ENCODE results near the gene SSTR3.
"Not testable (repeated sequence)": the region's sequence is repeated elsewhere in the genome, so short reads cannot be mapped to it uniquely, and the experiment has no call there.

The SSTR3 gene

GRCh38 chr22:37233751-37234631 is 21.7 kb upstream of the SSTR3 start:
- Histone ChIP-seq H3K9me3 (no peaks in the 10 kb centered on the region), H3K27me3 (no peaks in the 10 kb centered on the region), H3K4me1 (no peaks in the 10 kb centered on the region), H3K4me3 (ENCODE audit: low read depth, low read length) (no peak overlapping the region), H3K36me3 (no peaks in the 10 kb centered on the region)
- TF ChIP-seq CTCF (IDR thresholded peaks at IDR 0.05; ENCODE audit: low read depth, low read length): no peak
- no peak for DNase-seq

- not testable (repeated sequence) for H3K36me3 ChIP-seq; H3K9me3 ChIP-seq; DNase-seq; H3K27me3 ChIP-seq; H3K4me1 ChIP-seq; H3K4me3 ChIP-seq (ENCODE audit: low read depth, low read length)
Measured at GRCh38 chr22:37233371-37233750, 21.1 kb upstream of the SSTR3 start.

DNA sequence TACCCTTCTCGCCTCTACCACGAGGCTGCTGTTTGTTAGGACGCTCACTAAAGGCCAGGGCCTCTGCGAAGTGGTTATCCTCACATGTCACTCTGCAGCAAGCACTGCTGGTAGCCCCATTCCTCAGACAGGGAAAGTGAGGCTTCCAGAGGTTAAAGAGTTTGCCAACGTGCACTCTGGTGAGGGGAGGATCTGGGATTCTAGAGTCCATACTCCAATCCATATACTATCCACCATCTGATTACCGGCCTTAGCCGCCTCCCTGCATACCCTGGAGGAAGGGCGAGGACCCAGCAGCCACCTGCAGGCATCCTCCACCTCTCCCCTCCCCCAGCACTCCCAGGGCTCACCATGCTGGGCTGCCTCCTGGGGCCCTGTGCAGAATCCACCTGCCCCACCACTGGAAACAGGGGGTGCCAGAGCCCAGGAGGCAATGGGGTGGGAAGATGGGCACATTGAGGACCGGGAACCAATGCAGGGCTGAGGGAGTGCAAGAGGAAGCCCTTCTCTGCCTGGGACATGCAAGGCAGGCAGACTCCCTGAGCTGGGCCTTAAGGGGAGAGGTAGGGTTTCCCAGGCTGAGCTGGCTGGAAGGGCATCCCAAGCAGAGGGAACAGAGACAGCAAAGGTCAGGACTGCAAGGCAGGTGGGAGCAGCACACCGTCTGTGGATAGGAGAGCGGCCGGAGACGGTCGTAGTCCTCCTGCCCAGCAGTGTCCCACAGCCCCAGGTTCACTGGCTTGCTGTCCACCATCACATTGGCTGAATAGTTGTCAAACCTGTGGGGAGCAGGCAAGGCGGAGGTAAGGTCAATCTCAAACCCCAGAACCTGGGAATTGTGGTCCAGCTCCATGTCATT is 20.1 kb upstream of the SSTR3 start:
- no peaks in the 10 kb centered on the region for H3K9me3 ChIP-seq
- H3K4me3 ChIP-seq (ENCODE audit: low read depth, low read length): no peak overlapping the region
- H3K4me1 ChIP-seq: no peaks in the 10 kb centered on the region
- no peaks in the 10 kb centered on the region for H3K27me3 ChIP-seq
- DNase-seq: no peak
- H3K36me3 ChIP-seq: no peaks in the 10 kb centered on the region
- no peak for TF ChIP-seq CTCF (IDR thresholded peaks at IDR 0.05; ENCODE audit: low read depth, low read length)

DNA sequence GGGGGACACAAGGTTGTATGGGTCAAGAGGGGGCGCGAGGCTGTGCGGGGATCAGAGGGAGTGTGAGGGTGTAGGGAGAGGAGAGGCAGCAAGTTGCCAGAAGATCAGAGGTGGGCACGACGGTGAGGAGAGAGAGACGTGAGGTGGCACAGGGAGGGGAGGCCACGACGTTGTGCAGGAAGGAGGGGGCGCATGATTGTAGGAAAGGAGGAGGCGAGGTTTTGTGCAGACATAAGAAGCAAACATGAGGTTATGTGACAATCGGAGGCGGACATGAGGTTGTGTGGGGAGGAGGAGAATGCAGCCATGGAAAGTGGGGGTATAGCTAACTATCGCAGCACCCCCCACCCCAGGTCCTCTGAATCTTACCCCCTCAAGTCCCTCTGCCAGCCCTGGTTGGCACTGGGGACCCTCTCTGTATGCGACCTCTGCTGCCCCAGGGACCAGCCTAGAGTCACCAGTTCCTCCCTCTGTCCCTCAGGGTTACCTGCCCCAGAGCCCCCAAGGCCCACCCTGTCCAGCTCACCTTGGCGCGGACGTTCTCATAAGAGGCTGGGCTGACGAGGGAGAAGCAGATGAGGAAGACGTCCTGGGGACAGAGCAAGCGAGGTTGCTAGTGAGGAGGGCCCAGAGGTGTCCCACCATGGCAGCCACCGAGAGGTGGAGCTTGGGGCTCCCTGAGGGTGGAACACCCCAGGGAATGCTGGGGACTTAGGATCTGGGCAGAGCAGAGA is 19.3 kb upstream of the SSTR3 start:
- H3K9me3 ChIP-seq: no peaks in the 10 kb centered on the region
- TF ChIP-seq CTCF (IDR thresholded peaks at IDR 0.05; ENCODE audit: low read depth, low read length): no peak
- no peak for DNase-seq
- no peaks in the 10 kb centered on the region for H3K36me3 ChIP-seq
- H3K27me3 ChIP-seq: no peaks in the 10 kb centered on the region
- H3K4me1 ChIP-seq: no peaks in the 10 kb centered on the region
- H3K4me3 ChIP-seq (ENCODE audit: low read depth, low read length): no peak overlapping the region

- no peak for DNase-seq
Measured at GRCh38 chr22:37230673-37231405, 18.6 kb upstream of the SSTR3 start.

More at GRCh38 chr22:37230673-37231405, 18.6 kb upstream of the SSTR3 start:
- no peaks in the 10 kb centered on the region for H3K27me3 ChIP-seq
- H3K36me3 ChIP-seq: no peaks in the 10 kb centered on the region
- no peak for TF ChIP-seq CTCF (IDR thresholded peaks at IDR 0.05; ENCODE audit: low read depth, low read length)
- H3K9me3 ChIP-seq: no peaks in the 10 kb centered on the region
- H3K4me3 ChIP-seq (ENCODE audit: low read depth, low read length): no peak overlapping the region
- H3K4me1 ChIP-seq: no peaks in the 10 kb centered on the region
